HEK293 (cell line): ENCODE results near the gene FXN.

Source experiments
- CTCF ChIA-PET: fragments of 350-600 bp; formaldehyde crosslinking; extraction: SDS; loops from one replicate; lab custom pipeline; 2021; ENCODE audit warnings: antibody characterized with exemption; lab: Yijun Ruan, JAX
- POLR2A ChIA-PET: fragments of 300-600 bp; formaldehyde crosslinking; extraction: SDS; loops from one replicate; lab custom pipeline; 2020; ENCODE audit warnings: antibody characterized with exemption, inconsistent platforms; lab: Yijun Ruan, JAX
- H3K27ac ChIP-seq: fragments of 200-500 bp; sonication (Bioruptor generic); 2 replicates; pipeline ENCODE4 v1.5.1; 2014; ENCODE audit warnings: low read depth, low read length, control low read depth, inconsistent platforms; ENCODE audit errors: extremely low read depth
- H3K36me3 ChIP-seq, 2 experiments: fragments of 200-500 bp in 1 of 2; sonication (Bioruptor generic) in 1 of 2; 1 replicate in 1 of 2; 2 replicates in 1 of 2; pipeline ENCODE4 v1.5.1; 2014 to 2017; ENCODE audit warnings: inconsistent platforms in 2 of 2, low read length in 2 of 2; ENCODE audit not compliant: control insufficient read depth in 2 of 2, insufficient read depth in 1 of 2
- H3K4me1 ChIP-seq: fragments of 200-500 bp; sonication (Bioruptor generic); 2 replicates; pipeline ENCODE4 v1.5.1; 2014; ENCODE audit warnings: mild to moderate bottlenecking, low read length, inconsistent platforms; ENCODE audit not compliant: control insufficient read depth, insufficient read depth
- H3K4me3 ChIP-seq: 2 replicates; pipeline ENCODE4 v1.5.1; 2011; ENCODE audit warnings: low read depth, mild to moderate bottlenecking, control low read depth, low read length, moderate library complexity
- H3K9me3 ChIP-seq: fragments of 200-500 bp; sonication (Bioruptor generic); 2 replicates; pipeline ENCODE4 v1.5.1; 2014; ENCODE audit warnings: low read depth, low read length, inconsistent platforms; ENCODE audit not compliant: control insufficient read depth, insufficient read depth
- MYNN ChIP-seq: fragments of 450-650 bp; formaldehyde crosslinking; IDR thresholded peaks from 2 replicates; pipeline ENCODE4 v1.5.1; 2016; ENCODE audit warnings: missing biosample characterization, missing genetic modification characterization, borderline replicate concordance
- SALL2 ChIP-seq: fragments of 450-650 bp; formaldehyde crosslinking; IDR thresholded peaks from 2 replicates; pipeline ENCODE4 v1.5.0; 2017; ENCODE audit warnings: missing biosample characterization, mild to moderate bottlenecking, missing genetic modification characterization, borderline replicate concordance
- SCRT2 ChIP-seq: fragments of 450-650 bp; formaldehyde crosslinking; IDR thresholded peaks from 2 replicates; pipeline ENCODE4 v1.5.1; 2016; ENCODE audit warnings: missing biosample characterization, missing genetic modification characterization
- ZBTB21 ChIP-seq: fragments of 450-650 bp; formaldehyde crosslinking; IDR thresholded peaks from 2 replicates; pipeline ENCODE4 v1.5.1; 2017; ENCODE audit warnings: missing biosample characterization, missing genetic modification characterization
- ZBTB8A ChIP-seq: fragments of 450-650 bp; formaldehyde crosslinking; IDR thresholded peaks from 2 replicates; pipeline ENCODE4 v1.5.1; 2016; ENCODE audit warnings: missing biosample characterization, missing genetic modification characterization
- ZNF133 ChIP-seq: fragments of 450-650 bp; formaldehyde crosslinking; IDR thresholded peaks from 2 replicates; pipeline ENCODE4 v1.5.1; 2016; ENCODE audit warnings: missing biosample characterization, missing genetic modification characterization
- ZNF174 ChIP-seq: fragments of 450-650 bp; formaldehyde crosslinking; IDR thresholded peaks from 2 replicates; pipeline ENCODE4 v1.5.0; 2017; ENCODE audit warnings: missing biosample characterization, mild to moderate bottlenecking, missing genetic modification characterization
- ZNF221 ChIP-seq: fragments of 450-650 bp; formaldehyde crosslinking; IDR thresholded peaks from 2 replicates; pipeline ENCODE4 v1.5.1; 2017; ENCODE audit warnings: missing biosample characterization, missing genetic modification characterization, borderline replicate concordance
- ZNF274 ChIP-seq, 2 experiments: fragments of 200-500 bp in 1 of 2; fragments of 450-650 bp in 1 of 2; sonication (Bioruptor generic) in 1 of 2; formaldehyde crosslinking in 1 of 2; IDR thresholded peaks; 2 replicates each; pipeline versions ENCODE4 v1.5.1 to v1.6.1; 2014 to 2016; ENCODE audit warnings: borderline replicate concordance in 1 of 2, inconsistent platforms in 1 of 2, low read length in 1 of 2, missing biosample characterization in 1 of 2, missing genetic modification characterization in 1 of 2
- ZNF302 ChIP-seq: fragments of 450-650 bp; formaldehyde crosslinking; IDR thresholded peaks from 2 replicates; pipeline ENCODE4 v1.5.1; 2016; ENCODE audit warnings: missing biosample characterization, missing genetic modification characterization, low read depth
- ZNF391 ChIP-seq: fragments of 450-650 bp; formaldehyde crosslinking; IDR thresholded peaks from 2 replicates; pipeline ENCODE4 v1.5.1; 2016; ENCODE audit warnings: low read depth, missing biosample characterization, missing genetic modification characterization, borderline replicate concordance
- ZNF433 ChIP-seq: fragments of 450-650 bp; formaldehyde crosslinking; IDR thresholded peaks from 2 replicates; pipeline ENCODE4 v1.5.1; 2016; ENCODE audit warnings: missing biosample characterization, missing genetic modification characterization, low read depth
- ZNF555 ChIP-seq: fragments of 450-650 bp; formaldehyde crosslinking; conservative IDR thresholded peaks from 2 replicates; pipeline ENCODE4 v1.5.1; 2017; ENCODE audit warnings: missing biosample characterization, mild to moderate bottlenecking, missing genetic modification characterization, inconsistent platforms
- ZNF571 ChIP-seq: fragments of 450-650 bp; formaldehyde crosslinking; IDR thresholded peaks from 2 replicates; pipeline ENCODE4 v1.5.0; 2017; ENCODE audit warnings: missing biosample characterization, missing genetic modification characterization
- ZNF629 ChIP-seq: fragments of 450-650 bp; formaldehyde crosslinking; IDR thresholded peaks from 2 replicates; pipeline ENCODE4 v1.5.1; 2017; ENCODE audit warnings: missing biosample characterization, missing genetic modification characterization
- ZNF658 ChIP-seq: fragments of 450-650 bp; formaldehyde crosslinking; IDR thresholded peaks from 2 replicates; pipeline ENCODE4; 2016; ENCODE audit warnings: missing biosample characterization, missing genetic modification characterization
- ZNF791 ChIP-seq: fragments of 450-650 bp; formaldehyde crosslinking; IDR thresholded peaks from 2 replicates; pipeline ENCODE4 v1.5.1; 2016; ENCODE audit warnings: missing biosample characterization, missing genetic modification characterization
- ZSCAN23 ChIP-seq: fragments of 450-650 bp; formaldehyde crosslinking; IDR thresholded peaks from 2 replicates; pipeline ENCODE4 v1.5.1; 2016; ENCODE audit warnings: missing biosample characterization, missing genetic modification characterization
- TF ChIP-seq, protein P1 (sequence below): fragments of 450-650 bp; formaldehyde crosslinking; IDR thresholded peaks from 2 replicates; pipeline ENCODE4 v1.5.1; 2016; ENCODE audit warnings: missing biosample characterization, missing genetic modification characterization
- TF ChIP-seq, protein P2 (sequence below): fragments of 450-650 bp; formaldehyde crosslinking; IDR thresholded peaks from 2 replicates; pipeline ENCODE4 v1.5.1; 2016; ENCODE audit warnings: missing biosample characterization, missing genetic modification characterization, low read depth
- TF ChIP-seq, protein P3 (sequence below): fragments of 450-650 bp; formaldehyde crosslinking; IDR thresholded peaks from 2 replicates; pipeline ENCODE4 v1.5.1; 2016; ENCODE audit warnings: missing biosample characterization, missing genetic modification characterization
- TF ChIP-seq, protein P4 (sequence below): fragments of 450-650 bp; formaldehyde crosslinking; IDR thresholded peaks from 2 replicates; pipeline ENCODE4 v1.5.1; 2016; ENCODE audit warnings: missing biosample characterization, missing genetic modification characterization, borderline replicate concordance

Gene FXN

DNA sequence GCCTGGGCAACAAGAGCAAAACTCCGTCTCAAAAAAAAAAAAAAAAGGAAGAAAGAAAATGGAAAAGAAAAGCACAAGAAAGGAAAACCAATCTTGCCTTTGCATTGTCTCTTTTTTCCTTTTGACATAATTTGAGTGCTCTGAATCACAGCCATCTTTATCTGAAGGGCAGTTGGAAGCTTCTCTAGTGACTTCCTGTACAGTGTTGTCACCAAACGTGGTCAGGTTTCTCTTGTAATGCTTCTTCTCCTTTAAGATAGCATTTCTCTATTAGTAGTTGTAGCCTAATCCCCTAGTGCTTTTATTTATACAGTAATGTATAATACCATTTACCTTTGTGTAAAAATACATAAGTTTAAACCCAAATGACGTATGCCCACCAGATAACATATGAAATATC lies 39.8 kb upstream of the FXN start (continued):
- no peak for TF ChIP-seq ZNF174

DNA sequence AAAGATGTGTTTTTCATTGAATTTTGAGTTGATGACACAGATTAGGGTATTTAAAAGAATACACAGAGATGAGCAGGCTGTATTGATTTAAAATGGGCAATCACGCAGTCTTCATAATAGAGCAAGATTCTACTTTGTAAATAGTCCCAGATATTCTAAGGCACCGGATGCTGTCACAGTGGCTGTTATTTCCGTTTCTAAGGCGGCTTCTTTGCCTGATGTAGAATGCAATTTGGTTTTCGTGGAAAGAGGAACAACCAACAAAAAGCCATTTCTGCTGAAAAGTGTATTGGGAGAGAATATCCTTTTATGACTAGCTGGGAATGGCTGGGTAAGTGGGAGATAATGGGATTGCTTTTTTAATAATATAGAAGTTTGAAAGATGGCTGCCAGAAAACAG lies 39.1 kb upstream of the FXN start:
- Histone ChIP-seq H3K9me3 (no peaks in the 10 kb centered on the region), H3K27ac (no peak overlapping the region), H3K4me1 (no peaks in the 10 kb centered on the region), H3K4me3 (no peak overlapping the region), H3K36me3 (no peaks in the 10 kb centered on the region)
- ChIA-PET POLR2A (no interaction called here), CTCF (interaction anchor here (0.6 to 6.0 kb wide), 6 partner anchors 13 to 433 kb away, joined by 3 to 71 read pairs (median 3); no protein-coding TSS in a partner anchor)
- TF ChIP-seq, protein P1, sequence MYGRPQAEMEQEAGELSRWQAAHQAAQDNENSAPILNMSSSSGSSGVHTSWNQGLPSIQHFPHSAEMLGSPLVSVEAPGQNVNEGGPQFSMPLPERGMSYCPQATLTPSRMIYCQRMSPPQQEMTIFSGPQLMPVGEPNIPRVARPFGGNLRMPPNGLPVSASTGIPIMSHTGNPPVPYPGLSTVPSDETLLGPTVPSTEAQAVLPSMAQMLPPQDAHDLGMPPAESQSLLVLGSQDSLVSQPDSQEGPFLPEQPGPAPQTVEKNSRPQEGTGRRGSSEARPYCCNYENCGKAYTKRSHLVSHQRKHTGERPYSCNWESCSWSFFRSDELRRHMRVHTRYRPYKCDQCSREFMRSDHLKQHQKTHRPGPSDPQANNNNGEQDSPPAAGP (tag by site-specific recombination), result no peak
- TF ChIP-seq SALL2 (tag by site-specific recombination) (no peak), ZNF658 (tag by site-specific recombination) (no peak)

DNA sequence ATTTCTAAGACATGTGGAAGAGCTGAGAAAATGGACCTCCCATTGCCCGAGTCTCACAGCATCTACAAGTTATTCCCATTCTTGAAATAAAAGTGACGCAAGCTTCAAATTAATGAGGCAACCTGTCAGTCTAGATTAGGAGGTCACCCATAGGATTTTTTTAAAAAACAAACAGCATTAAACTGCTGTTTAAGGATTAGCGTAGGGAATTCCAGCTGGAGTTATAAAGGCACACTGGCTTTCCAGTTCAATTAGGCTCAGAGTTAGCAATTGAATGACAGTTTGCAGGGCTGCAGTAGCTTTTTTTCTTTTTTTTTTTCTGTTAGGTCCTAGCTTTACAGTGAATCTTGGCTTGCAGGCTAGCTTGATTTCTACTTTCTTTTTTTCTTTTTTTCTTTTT lies 37.9 kb upstream of the FXN start:
- POLR2A ChIA-PET, result interaction anchor here (0.7 to 1.1 kb wide), 3 partner anchors 14 to 293 kb away, joined by 3 read pairs; partner anchors contain the start of gene PIP5K1B
- Histone ChIP-seq H3K9me3 (no peaks in the 10 kb centered on the region), H3K27ac (no peak overlapping the region), H3K36me3 (no peaks in the 10 kb centered on the region), H3K4me3 (no peak overlapping the region), H3K4me1 (no peaks in the 10 kb centered on the region)
- no peak for TF ChIP-seq ZNF629 (tag by site-specific recombination)
- TF ChIP-seq, protein P2, sequence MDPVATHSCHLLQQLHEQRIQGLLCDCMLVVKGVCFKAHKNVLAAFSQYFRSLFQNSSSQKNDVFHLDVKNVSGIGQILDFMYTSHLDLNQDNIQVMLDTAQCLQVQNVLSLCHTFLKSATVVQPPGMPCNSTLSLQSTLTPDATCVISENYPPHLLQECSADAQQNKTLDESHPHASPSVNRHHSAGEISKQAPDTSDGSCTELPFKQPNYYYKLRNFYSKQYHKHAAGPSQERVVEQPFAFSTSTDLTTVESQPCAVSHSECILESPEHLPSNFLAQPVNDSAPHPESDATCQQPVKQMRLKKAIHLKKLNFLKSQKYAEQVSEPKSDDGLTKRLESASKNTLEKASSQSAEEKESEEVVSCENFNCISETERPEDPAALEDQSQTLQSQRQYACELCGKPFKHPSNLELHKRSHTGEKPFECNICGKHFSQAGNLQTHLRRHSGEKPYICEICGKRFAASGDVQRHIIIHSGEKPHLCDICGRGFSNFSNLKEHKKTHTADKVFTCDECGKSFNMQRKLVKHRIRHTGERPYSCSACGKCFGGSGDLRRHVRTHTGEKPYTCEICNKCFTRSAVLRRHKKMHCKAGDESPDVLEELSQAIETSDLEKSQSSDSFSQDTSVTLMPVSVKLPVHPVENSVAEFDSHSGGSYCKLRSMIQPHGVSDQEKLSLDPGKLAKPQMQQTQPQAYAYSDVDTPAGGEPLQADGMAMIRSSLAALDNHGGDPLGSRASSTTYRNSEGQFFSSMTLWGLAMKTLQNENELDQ, result no peak
- no peak for TF ChIP-seq ZSCAN23 (tag by site-specific recombination)
- TF ChIP-seq ZBTB21 (tag by site-specific recombination), result no peak
- no peak for TF ChIP-seq ZNF274 (IDR thresholded peaks at IDR 0.05; ENCODE audit: low read length)
- no peak for TF ChIP-seq ZNF274 (tag by site-specific recombination; IDR thresholded peaks at IDR 0.05; ENCODE audit: borderline replicate concordance)
- TF ChIP-seq ZNF391 (tag by site-specific recombination), result no peak
- TF ChIP-seq ZNF221 (tag by site-specific recombination), result no peak
- no peak for TF ChIP-seq ZNF433 (tag by site-specific recombination)
- no peak for TF ChIP-seq ZNF133 (tag by site-specific recombination)
- TF ChIP-seq, protein P3, sequence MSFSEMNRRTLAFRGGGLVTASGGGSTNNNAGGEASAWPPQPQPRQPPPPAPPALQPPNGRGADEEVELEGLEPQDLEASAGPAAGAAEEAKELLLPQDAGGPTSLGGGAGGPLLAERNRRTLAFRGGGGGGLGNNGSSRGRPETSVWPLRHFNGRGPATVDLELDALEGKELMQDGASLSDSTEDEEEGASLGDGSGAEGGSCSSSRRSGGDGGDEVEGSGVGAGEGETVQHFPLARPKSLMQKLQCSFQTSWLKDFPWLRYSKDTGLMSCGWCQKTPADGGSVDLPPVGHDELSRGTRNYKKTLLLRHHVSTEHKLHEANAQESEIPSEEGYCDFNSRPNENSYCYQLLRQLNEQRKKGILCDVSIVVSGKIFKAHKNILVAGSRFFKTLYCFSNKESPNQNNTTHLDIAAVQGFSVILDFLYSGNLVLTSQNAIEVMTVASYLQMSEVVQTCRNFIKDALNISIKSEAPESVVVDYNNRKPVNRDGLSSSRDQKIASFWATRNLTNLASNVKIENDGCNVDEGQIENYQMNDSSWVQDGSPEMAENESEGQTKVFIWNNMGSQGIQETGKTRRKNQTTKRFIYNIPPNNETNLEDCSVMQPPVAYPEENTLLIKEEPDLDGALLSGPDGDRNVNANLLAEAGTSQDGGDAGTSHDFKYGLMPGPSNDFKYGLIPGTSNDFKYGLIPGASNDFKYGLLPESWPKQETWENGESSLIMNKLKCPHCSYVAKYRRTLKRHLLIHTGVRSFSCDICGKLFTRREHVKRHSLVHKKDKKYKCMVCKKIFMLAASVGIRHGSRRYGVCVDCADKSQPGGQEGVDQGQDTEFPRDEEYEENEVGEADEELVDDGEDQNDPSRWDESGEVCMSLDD (tag by site-specific recombination), result no peak
- no peak for TF ChIP-seq ZNF791 (tag by site-specific recombination)
- no peak for TF ChIP-seq ZNF555
- no peak for TF ChIP-seq SCRT2
- no peak for TF ChIP-seq ZBTB8A (tag by site-specific recombination)
- TF ChIP-seq ZNF571, result no peak
- TF ChIP-seq ZNF302 (tag by site-specific recombination), result no peak
- TF ChIP-seq, protein P4, sequence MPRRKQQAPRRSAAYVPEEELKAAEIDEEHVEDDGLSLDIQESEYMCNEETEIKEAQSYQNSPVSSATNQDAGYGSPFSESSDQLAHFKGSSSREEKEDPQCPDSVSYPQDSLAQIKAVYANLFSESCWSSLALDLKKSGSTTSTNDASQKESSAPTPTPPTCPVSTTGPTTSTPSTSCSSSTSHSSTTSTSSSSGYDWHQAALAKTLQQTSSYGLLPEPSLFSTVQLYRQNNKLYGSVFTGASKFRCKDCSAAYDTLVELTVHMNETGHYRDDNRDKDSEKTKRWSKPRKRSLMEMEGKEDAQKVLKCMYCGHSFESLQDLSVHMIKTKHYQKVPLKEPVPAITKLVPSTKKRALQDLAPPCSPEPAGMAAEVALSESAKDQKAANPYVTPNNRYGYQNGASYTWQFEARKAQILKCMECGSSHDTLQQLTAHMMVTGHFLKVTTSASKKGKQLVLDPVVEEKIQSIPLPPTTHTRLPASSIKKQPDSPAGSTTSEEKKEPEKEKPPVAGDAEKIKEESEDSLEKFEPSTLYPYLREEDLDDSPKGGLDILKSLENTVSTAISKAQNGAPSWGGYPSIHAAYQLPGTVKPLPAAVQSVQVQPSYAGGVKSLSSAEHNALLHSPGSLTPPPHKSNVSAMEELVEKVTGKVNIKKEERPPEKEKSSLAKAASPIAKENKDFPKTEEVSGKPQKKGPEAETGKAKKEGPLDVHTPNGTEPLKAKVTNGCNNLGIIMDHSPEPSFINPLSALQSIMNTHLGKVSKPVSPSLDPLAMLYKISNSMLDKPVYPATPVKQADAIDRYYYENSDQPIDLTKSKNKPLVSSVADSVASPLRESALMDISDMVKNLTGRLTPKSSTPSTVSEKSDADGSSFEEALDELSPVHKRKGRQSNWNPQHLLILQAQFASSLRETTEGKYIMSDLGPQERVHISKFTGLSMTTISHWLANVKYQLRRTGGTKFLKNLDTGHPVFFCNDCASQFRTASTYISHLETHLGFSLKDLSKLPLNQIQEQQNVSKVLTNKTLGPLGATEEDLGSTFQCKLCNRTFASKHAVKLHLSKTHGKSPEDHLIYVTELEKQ (tag by site-specific recombination), result no peak
- TF ChIP-seq MYNN (tag by site-specific recombination), result no peak
- CTCF ChIA-PET, result interaction anchor here (0.6 to 6.0 kb wide), 9 partner anchors 31 to 538 kb away, joined by 3 to 71 read pairs (median 3); no protein-coding TSS in a partner anchor
